HG03103 (cell line): ENCODE measurements around the gene NR5A1.

Experiments
- ATAC-seq: cut with Tn5 transposase; IDR thresholded peaks from one replicate; pipeline ENCODE4 v1.9.1; 2021; ENCODE audit warnings: low read depth; ENCODE audit not compliant: unreplicated experiment

The NR5A1 gene

DNA sequence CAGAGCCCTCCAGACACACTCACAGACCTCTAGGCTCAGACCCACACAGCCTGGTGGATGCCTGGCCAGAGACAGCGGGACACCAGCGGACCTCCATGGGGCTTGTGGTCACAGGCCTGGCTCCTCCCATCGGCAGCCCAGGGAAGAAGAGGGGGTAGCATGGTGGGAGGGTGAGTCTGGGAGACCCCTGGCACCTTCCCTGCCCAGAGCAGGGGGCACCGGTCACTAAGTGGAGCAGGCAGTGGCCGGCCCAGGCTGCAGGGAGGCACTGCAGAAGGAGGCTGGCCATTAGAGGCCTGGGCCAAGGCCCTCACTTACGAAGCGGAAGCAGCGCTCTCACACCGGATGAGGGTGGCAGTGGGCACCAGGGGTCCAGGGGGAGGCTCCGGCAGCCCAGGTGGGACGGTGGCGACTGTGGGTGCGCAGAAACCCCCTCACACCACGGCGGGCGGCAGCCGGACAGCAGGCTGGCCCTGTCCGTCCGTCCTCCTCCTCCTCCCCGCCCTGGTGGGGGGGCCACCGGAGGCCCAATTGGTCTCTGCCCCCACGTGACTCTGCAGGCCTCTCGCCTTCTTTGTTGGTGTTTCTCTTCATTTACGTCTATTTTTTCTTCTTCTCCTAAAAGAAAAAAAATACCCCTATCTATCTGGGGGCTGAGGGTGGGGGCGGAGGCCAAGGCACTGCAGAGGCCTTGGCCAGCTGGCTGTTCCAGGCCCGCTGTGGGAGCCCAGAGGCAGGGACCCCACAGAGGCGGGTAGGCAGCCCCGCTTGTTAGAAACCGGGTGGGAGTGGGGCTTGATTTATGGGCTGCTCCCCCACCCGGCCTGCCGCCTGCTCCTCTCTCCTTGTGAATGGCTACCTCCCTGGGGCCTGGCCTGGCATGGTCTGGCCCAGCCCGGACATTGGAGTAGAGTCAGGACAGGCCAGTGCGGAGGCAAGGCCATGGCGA, at the start of gene NR5A1:
Gene NR5A1, minus strand, starts transcription at position 469 of the 949 bp plus-strand sequence. CDS start 4,004 bp downstream, outside the sequence.
- ATAC-seq: no peak

DNA sequence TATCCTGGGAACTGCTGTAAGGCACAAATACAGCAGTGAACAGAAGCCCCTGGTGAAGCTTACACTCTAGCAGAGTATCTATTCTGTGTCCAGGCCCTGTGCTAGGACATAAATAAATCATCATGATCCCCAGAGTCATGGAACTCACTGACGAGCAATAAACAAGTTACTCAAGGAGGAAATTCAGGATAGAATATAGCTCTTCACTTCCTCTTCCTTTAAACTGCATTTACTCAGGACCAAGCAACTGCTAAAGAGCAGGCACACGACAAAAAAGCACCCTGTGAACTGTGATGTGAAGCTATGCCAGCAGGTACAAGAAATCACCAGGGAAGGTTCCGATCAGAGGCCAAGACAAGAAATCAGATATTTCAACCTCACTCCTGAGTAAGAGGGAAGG, 47.8 kb upstream of the NR5A1 start:
- no peak for ATAC-seq

DNA sequence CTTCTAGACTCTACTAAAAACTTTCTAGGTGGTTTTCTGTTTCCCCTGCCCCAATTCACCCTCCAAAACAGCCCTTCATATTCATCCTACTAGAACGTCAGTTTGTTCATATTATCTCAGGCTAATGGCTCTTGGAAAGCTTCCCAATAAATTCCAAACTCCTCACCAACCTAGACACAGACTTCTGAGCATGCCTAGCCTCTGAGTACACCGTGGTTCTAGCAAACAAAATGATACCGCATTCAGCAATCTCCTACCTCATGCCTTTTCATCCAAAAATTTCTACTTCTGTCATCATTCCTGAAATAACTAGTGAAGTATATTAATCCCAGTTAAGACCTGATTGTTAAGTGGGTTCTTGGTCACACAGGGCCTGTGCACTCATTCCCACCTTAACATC, 46.5 kb upstream of the NR5A1 start:
- ATAC-seq: no peak

DNA sequence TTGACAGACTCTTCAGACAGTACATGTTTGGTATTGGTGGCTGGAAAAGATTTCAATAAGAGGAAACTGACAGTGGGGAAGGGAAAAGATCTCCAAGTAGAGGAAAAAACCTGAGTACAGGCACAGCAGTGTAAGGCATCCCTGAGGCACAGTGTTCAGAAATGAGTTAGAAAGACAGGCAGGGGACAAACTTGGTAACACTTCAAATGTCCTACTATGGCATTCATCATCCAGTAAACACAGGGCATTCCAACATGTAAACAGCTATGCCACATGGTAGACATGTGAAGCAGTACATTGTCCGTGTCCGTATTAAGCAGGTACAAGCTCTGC, 45.0 kb upstream of the NR5A1 start:
- ATAC-seq: no peak

DNA sequence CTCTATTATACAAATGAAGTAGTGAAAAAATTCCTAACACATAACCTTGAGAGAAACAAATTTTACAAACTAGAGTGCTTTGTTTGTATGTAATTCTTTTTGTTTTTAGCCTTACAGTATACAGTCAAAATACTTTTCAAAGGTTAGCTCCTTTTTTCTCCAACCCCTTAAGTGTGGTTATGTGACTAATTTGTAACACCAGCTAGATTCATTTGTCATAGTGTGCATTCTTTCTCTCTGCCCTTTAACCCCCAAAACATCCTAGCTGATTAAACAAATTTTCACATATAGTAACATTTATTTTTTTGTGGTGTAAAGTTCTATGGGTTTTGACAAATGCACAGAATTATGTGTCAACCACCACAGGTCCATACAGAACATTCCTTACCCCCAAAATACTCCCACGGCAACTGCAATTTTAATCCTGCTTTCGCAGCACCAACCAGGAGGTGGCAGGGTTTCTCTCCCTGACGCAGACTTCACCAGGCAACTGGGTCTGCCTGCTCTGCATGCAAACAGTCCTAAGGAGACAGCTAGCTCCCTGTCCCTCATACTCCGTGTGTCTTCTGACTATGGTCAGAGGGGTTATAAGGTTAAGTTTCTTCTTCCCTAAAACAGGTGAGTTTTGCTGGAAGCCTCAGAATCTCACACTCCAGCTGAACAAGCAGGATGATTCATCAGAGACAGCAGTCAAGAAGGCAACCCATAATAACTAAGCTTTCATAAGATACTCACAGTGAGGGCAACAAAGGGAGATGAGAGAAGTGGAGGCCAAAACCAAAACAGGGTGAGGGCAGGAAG, 44.5 kb upstream of the NR5A1 start:
- no peak for ATAC-seq

DNA sequence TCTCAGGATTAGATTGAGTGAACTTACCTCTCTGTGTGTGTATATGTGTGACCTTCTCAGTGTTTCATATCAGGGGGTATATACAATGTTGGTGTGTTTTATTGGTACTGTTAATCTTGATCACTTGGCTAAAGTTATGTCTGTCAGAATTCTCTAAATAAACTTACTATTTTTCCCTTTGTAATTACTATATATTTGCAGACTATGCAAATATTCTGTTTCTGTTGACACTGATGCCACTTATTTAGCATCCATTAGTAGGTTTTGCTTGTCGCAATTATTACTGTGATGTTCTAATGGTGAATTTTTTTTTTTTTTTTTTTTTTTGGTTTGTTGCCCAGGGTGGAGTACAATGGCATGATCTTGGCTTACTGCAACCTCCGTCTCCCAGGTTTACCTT, 42.9 kb upstream of the NR5A1 start:
- no peak for ATAC-seq

DNA sequence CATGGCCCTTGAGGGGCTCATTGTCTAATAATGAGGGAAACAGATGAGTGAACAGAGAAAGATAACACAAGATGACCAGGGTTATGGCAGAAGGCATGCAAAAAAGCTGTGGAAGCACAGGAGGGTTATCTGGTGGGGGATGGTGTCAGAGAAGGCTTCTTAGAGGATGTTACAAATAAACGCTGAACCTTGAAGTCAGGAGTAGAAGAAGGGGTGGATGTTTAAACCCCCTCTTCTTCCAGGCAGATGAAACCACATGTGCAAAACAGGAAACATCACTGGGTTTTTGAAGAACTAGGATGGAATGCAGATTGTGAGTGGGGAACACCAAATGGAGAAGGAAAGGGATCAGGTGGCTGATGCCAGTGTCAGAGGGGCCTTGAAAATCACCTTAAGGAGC, 41.8 kb upstream of the NR5A1 start:
- no peak for ATAC-seq

DNA sequence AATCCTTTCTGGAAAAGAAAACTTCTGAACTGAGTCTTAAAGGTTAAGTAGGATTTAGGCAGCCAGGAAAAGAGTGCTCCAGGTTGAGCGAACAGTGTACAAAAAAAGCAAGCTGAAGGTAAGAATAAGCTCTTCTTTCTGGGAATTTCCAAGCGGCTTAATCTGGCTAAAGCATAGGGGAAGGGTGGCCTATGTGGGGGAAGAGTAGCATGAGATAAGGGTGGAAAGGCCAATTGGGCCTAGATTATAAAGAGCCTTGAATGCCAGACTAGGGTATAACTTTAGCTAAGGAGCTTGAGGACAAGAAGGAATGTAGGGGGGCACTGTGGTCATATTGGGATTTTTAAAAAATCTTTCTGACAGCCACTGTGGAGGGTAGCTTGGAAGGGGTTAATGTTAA, 37.3 kb upstream of the NR5A1 start:
- ATAC-seq: no peak

DNA sequence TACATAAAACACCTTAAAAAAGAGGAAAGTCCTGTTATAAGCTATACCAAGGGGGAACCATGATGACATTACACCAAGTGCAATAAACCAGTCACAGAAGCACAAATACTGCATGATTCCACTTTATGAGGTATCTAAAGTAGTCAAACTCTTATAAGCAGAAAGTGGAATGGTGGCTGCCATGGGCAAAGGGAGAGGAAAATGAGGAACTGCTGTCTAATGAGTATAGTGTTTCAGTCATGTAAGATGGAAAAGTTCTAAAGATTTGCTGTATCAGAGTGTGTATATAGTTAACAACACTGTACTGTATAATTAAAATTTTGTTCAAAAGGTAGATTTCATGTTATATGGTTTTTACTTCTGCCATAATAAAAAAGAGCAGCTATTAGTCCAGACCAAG, 34.6 kb upstream of the NR5A1 start:
- ATAC-seq: no peak

DNA sequence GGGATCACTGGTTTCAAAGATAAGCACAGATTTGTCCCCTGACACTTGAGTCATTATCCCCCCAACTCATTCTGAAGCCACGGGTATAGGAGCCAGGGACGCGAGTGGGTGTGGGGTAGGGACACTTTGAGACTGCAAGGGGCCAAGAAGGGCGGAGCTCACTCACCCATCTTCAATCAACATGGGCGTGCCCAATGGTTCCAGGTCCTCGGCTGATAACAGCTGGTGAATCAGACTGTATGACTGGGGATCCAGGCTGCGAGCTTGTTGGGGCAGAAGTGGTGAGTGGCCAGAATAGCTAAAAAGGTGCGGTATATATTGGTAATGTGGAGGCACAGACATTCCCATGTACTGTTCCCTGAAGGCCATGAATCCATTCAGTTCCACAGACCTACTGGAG, 30.7 kb upstream of the NR5A1 start:
- ATAC-seq: no peak

DNA sequence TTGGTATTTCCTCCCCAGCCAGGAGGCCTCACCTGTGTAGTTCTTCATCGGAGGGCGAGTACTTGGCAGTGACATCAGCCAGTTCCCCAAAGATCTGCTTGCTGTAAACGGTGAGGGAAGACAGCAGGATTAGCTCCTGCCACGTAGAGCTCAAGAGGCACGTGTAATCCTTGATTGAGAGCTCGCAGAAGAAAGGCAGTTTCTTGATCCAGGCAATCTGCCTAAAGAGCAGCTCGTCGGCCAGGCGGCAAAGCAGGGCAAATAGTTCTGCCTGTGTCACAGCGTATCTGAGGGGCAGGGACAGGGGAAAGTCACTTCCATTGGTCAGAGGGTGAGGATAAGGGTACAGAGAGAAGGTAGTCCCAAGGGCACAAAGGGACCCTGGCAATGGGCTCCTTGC, 28.6 kb upstream of the NR5A1 start:
- ATAC-seq: no peak

DNA sequence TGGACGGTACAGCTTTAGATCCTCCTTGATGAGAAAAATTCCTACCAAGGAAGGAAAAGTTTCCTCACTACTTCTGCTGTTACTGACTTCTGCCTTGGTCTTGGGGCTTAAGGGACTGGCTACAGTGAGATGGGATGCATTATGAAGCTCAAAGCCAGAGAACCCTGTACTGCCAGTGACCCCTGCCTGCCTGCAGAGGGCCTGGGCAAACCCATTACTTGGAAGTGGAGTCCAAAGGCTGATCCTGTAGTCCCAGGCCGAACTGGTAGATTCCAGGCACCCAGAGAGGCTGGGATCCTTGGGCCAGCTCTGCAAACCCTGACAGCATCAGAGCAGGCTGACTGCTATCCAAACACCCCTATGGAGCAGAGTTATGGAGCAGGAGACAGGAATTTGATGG, 25.7 kb upstream of the NR5A1 start:
- no peak for ATAC-seq

DNA sequence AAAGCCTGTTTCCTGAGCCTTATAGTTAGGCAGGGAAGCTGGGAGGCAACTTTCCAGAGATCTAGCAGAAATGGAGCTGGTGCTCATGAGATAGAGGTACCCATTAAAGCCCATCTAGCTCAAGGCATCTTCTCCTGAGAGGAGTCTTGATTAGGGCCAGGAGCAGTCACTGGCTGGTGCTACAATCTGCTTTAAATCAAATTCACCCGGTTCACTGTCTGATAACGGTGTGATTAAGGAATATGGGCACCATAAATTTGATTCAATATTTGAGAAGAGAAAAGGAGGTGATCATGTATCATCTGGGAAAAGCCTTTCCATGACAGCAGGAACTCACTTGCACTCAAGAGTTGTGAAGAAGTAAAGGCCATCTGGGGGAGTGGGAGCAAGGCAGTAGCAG, 23.9 kb upstream of the NR5A1 start:
- ATAC-seq: no peak

DNA sequence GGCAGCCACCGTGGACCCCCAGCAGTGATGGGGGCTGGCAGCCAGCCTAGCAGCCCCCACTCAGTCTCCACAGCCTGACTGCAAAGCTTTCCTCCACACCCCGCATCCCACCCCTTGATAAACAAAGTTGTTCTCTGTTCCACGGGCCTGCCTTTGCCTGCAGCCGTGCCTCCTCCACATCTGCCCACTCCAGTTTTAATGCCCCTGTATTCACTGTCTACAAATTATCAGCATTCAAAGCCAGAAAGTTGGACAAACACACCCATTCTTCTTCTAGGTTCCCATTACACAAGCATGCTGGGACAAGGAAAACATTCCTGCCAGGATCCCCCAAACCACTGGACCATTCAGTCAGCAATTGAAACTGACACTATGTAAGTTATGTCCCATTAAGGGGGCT, 23.0 kb upstream of the NR5A1 start:
- ATAC-seq: no peak

DNA sequence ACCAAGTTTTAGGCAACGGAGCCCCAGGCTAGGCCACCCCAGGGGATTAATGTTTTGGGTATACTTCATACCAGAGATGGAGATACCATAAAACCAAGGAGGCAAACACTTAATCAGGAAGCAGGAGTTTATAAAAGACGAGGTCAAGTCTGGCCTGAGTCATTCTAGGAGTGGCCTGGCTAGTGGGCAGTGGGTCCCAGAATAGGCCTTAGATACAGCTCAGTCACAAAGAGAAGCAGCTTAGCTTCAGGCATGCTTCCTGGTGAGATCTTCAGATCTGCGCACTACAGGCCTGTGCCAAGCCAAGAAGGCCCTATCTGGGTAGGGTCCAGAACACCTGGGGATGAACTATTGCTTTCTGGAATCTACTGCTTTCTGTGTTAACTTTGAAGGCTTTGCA, 20.6 kb upstream of the NR5A1 start:
- ATAC-seq: no peak

DNA sequence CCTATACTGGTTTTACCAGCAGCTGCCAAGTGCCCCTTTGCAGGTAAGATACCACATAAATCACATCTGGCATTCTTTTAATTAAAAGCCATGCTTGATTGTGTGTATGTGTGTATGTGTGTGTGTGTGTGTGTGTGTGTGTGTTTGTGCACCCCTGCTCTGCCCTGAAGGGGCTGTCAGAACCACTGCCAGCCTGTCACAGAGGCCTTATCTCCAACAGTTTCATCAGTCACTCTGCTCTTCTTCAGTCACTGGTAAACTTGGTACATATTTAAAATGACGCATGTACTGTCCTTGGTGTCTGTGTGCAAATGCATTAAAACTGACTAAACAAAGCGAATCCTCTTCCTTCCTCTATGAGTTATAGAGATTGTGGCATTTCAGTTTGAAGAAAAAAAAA, 19.0 kb upstream of the NR5A1 start:
- no peak for ATAC-seq

DNA sequence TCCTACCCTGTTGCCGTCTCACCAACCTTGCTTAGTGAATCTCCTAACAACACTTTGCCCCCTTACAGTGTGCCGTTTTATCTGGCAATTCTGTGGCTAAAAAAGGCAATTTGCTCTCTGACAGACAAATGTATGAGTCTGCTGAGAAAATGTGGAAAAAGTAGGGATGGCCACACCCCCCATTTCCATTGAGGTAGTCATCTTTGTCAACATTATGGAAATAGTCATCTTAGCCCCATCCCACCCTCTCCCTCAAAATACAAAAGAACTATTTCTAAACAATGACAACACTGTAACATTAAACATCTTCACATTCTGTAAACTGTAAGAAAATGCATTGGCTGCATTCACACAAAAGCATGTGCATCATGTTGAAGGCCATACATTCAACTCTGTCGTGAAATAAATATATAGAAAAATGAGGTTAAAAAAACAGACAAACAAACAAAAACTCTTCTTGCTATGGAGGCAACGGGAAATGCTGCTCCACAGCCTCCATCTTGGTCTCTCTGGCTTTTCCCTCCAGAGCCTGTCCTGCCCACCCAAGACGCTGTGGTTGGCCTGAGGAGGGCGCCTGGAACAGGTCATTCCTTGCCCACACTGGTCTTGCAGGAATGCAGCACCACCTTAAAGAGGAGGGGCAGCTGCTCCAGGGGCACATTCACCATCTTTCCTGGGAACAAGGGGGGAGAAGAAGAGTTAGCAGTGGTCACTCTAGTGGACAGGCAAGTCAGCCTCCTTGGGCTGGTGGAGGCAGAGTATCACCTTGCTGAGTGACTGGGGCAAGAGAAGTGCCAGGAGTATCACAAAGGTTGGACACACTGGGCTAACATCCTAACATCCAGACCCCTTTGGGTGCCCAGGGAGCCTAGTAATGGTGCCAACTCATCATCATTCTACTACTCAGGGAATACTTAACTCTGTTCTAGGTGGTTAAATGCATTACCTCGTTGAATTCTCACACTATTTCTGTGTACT, 15.2 kb upstream of the NR5A1 start:
- no peak for ATAC-seq

DNA sequence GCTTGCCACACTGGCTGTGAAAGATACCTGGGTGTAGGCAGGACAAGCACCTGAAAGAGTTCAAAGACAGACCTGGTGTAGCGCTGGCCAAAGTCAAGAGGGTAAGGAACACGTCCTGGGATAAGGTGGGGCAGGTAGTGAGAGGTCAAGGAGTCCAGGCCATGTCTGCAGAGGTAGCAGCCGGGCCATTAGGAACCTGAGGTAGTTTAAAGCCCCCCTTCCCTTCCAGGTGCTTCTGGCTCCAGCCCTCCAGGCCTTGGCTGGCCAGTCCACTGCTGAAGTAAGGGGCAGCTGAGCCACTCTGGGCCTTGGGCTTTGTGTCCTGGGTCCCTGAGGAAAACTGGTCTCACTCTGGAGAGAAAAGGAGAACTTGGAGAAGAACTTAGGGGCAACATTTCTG, 13.9 kb upstream of the NR5A1 start:
- ATAC-seq: no peak

DNA sequence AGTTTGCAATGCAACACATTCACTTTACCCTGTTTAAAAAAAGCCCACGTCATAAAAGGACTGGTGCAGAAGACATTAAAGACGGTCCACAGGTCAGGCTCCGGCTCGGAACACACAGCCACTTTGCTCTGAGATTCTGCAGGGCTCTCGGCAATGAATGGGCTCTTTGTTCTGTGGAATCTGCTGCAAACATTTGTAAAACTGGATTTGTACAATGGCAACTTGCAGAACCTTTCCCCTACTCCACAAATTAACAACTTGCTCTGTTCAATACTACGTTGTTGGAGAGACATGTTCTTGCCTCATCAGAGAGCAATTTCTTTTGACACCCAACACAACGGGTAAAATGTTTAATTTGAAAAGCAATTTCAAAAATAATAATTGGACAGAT, 13.0 kb upstream of the NR5A1 start:
- ATAC-seq: no peak

DNA sequence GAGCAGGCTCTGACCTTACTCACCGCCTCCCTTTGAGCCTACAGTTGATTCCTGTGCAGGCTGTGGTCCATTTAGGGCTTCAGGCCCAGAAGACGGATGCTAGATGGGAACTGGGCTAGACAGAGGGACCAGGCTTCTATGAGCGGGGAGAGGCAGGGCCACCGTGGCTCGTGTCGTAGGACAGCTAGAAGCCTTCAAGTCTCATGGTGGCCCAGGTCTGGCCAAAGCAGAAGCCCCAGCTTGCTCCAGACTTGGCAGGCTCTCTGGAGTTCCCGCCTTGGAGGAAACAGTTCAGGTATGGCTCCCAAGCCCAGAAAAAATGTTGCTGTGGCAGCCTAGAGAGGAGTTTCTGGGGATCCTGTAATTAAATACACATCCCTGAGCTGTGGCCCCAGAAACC, 10.9 kb upstream of the NR5A1 start:
- no peak for ATAC-seq

DNA sequence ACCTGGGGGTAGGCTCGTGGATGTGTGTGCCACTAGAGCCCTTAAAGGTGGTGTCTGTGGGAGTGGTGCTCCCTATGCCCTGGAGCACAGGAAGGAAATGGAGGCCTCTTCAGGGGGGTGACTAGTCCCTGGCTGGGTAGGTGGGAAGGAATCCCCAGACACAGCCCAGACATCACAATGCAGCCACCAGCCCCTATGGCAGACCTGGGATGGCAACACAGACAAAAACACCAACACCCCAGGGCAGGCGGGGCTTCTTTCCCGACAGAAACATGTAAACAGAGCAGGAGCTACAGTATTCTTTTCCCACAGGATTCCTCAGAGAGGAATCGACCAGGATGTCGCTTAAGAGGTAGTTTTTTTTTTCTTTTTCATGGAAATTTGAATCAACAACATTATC, 10.4 kb upstream of the NR5A1 start:
- no peak for ATAC-seq
